ENCODE data around the gene LPIN2. TPM values are rescaled to one million over a fixed set of nuclear protein-coding genes. Genes with fewer than 3 reads are reported as not detected.

LPIN2 gene
- total RNA-seq, 1 experiment from 2014 or later, result 36.2 TPM

DNA sequence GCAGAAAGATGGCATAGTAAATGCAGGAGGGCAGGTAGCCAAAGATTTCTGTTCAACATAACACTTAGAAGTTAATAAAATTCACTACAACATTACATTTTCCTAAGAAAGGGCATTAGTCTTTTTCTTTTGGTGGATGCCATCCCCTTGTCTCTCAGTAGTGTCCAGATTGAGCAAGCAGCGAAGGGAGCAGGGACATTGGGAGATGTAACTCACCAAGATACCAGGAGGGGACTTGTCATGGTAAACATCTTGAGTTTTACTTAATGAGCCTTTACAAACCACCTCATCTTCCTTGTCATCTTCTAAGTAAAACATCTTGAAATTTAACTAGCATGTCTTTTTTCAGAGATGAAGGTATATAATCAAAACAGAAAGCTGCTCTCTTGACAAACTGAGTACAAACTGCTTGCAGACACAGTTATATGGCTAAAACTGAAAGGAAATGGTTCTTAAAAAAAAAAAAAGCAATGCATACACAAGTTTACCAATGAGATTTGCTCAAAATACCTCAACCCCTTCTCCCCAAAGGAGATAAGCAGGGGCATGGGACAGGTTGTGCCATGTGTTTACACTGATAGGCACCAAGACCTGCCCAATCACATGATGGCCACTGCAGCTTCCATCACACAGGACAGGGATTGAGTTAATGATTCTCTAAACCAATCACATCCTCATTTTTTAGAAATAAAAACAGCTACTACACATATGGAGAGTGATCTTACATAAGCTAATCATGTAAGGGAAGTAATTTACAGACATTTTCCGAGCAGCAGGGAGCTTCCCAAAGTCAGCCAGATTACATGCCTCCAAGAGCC is 30.3 kb downstream of the LPIN2 start:
- DNase-seq (ENCODE audit: low read depth), result no peak

DNA sequence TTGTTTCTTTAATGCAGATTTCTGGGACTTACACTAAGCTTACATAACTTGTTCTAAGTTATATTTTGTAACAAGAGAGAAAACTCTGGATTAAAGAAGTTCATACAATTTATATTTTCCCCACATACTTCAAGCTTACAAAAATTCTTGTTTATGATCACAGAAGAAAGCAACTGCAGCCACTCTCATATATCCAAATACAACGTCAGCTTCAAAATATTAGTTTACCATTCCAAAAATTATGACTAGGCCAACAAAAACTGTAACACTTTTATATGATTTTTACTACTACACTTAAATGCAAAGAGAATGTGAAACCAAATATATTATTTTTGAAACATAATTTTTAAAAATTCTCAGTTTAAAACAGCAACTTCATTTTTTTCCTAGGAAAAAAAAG is 30.9 kb downstream of the LPIN2 start:
- DNase-seq (ENCODE audit: low read depth), result no peak

- DNase-seq (ENCODE audit: low read depth), result peak; percentile 93
Measured at GRCh38 chr18:2981212-2981728, 31.7 kb downstream of the LPIN2 start.

DNA sequence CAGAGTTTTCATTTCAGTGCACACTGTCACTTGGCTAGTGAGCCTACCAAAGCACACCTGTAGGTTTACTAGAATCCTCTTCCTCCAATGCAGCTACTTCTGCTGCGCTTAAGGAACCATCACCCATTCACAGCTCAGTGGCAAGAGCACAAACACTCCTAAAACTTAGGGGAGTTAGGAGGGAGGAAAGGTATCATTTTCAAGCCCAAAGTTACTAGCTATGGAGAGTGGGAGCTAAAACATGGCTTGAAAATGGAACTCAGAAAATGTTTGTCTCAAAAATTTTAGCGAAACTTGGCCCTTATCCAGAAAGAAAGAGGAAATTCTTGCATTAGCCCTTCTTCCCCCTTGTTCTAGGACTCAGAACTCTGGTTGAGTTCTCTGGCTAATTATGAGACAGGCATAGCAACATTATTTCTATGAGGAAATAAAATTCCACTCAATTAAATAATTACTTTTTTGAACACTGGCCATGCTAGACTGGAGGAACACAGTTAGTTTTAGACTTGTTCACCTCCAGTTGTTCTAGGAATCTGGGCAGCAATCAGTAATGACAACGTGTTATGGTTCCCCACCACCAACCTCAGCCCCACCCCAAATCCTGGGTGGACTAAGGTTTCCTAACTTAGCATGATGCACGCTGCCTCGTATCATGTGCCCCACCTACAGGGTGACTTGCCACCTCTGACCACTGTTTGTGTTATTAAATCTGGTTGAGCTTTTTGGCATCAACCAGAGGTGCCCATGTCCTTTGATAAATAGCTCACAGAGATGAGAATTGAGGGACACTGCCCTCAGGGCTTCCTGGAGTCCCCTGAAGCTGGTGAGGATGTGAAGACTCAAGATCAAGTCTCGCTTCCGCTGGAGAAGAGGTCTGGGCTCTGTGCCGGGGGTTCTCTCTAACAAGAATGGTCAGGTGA is 32.8 kb downstream of the LPIN2 start:
- DNase-seq (ENCODE audit: low read depth), result peak; percentile 58

GRCh38 chr18:2979129-2979528 is 33.8 kb downstream of the LPIN2 start:
- peak; percentile 56 for DNase-seq (ENCODE audit: low read depth)

DNA sequence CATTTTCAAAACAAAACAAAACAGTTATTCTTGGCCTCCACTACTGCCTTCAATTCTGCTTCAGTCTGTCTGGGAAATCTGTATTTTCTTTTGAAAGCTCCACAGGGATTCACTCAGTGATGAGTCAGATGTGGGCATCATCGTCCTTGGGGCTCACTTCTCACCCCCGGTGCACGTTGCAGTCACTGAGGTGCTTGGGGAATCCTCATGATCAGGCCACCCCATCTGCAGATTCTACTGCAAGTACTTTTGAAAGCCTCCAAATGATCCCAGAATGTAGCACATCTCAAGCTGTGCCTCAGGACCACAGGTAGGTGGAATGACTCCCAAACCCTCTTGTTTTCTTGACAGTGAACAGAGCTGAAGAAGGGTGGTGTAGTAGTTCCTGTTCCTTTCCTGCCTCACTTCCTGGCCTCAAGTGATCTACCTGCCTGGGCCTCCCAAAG is 34.3 kb downstream of the LPIN2 start:
- DNase-seq (ENCODE audit: low read depth), result peak; percentile 89

- DNase-seq (ENCODE audit: low read depth), result peak; percentile 72
Measured at GRCh38 chr18:2978208-2978607, 34.7 kb downstream of the LPIN2 start.

DNA sequence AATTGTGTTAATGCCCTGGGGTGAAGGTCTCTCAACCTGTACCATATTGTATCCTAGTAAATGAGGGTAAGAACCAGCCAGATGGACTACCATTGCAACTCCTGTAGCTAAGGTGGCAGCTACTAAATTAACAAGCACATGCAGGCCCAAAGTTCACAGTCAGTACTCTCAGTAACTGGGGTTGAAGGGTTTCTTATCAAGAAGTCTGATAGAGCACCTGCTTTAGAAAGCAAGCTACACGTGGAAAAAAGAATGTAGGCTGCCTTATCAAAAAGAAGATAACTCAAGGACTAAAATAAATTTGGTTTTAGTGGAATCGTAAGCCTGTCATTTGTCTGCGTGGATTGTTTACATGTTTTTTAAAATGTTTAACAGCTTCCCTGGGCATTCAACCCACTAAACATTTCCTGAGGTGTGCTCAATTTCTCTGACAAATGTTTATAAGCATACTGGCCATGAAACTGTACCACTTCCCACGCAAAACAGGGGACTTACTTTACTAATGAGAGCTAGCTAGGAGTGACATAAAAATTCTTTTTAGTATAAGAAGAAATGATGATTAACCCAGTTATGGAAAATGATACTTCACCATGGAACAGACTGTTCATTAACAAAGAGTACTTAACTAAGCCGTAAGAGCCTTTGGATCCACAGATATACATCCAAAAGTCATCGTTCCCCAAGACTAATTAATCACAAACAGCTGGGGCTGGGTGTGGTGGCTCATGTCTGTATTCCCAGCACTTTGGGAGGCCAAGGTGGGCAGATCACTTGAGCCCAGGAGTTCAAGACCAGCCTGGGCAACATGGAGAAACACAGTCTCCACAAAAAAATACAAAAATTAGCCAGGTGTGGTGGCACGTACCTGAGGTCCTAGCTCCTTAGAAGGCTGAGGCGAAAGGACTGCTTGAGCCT is 36.5 kb downstream of the LPIN2 start:
- no peak for DNase-seq (ENCODE audit: low read depth)

DNA sequence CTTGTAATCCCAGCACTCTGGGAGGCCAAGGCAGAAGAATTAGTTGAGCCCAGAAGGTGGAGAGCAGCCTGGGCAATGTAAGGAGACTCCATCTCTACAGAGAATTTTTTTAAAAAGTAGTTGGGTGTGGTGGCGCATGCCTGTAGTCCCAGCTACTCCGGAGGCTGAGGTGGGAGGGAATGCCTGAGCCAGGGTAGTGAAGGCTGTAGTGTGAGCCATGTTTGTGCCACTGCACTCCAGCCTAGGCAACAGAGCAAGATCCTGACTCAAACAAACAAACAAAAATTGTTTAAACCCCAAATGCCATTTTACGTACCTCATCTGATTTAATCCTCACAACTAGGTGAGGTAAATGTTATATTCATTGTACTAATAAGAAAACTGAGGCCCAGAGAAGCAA is 38.2 kb downstream of the LPIN2 start:
- no peak for DNase-seq (ENCODE audit: low read depth)

GRCh38 chr18:2971741-2972552 is 41.0 kb downstream of the LPIN2 start:
- no peak for DNase-seq (ENCODE audit: low read depth)

GRCh38 chr18:2970772-2971659 is 41.9 kb downstream of the LPIN2 start:
- DNase-seq (ENCODE audit: low read depth), result no peak

DNA sequence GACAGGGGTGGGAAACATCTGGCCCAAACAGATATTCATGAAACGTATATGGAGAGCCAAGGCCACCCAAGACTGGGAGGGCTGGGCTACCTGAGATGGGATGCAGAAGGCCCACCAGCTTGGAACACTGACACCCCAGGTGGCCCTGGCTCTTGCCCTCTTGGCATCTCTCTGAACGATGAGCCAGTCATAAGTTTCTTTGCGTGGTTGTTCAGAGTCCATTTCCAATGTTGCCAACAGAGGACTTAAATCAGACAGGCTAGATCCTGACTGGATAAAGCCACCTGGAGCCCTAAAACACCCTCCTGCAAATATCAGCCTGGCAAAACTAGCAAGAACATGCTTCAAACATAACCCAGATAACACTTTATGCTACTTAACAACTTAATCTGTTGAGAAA is 42.6 kb downstream of the LPIN2 start:
- no peak for DNase-seq (ENCODE audit: low read depth)

GRCh38 chr18:2969695-2970094 is 43.2 kb downstream of the LPIN2 start:
- peak; percentile 14 for DNase-seq (ENCODE audit: low read depth)

DNA sequence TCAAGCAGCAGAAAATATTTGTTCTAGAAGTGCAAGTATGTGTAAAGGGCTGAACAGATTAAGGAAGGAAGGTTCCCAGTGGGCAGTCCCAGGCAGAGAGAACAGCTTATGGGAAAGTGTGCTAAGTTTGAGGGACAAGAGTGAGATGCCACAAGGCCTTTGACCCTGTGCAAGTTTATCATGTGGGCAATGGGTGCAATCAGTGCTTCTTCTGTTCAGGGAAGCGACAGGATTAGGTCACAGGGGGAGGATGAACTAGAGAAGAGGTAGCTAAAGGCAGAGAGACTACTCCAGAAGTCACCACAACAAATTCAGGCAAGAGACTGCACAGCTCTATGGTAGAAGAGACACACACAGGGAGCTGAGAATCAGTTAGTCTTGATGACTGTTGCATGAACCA is 44.3 kb downstream of the LPIN2 start:
- DNase-seq (ENCODE audit: low read depth), result no peak

DNA sequence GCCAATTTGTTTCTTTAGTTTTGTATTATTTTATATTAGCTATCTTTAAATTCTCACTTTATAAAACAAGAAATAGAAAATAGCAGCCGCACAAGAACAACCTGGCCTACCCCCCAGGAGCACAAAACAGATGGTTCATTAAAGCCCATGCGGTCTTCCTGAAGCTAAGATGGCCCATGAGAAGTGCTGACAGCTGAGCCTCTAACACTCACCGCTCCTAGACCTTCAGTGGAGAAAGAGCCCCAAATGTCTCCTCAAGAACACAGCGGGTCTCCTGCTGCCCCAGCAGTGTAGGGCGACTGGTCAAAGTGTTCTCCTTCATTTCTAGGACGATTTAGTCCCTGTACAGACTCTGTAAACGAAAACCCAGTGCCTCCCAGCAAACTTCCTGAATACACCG is 45.1 kb downstream of the LPIN2 start:
- no peak for DNase-seq (ENCODE audit: low read depth)

DNA sequence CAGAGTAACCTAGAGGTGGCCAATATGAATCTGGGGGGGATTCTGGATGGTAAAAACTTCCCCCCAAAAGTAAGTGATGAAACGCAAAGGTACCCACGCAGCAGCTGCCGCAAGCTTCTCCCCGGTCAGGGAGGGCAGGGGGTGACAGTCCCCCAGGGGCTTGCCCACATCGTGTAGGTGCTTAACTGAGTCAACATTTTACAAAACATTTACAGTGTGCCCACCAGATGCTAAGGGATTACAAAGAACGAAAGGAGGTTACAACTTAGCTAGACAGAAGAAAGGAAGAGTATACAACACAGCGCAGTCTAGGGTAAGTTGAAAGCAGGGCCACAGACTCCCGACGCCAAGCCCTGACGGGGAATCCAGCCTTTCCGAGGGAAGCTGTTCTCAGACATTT is 45.6 kb downstream of the LPIN2 start:
- no peak for DNase-seq (ENCODE audit: low read depth)

GRCh38 chr18:2966560-2966959 is 46.4 kb downstream of the LPIN2 start:
- DNase-seq (ENCODE audit: low read depth), result no peak

DNA sequence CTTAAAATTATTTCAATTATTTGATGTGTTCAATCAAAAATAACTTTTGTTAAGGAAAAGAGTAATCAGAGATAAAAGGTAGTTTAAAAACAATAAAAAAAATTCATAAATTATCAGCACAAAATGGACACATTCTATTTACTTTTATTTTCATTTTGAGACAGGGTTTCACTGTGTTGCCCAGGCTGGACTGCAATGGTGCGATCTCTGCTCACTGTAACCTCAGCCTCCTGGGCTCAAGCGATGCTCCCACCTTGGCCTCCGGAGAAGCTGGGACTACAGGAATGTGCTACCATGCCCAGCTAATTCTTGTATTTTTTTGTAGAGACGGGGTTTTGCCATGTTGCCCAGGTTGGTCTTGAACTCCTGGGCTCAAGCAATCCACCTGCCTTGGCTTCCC is 47.1 kb downstream of the LPIN2 start:
- no peak for DNase-seq (ENCODE audit: low read depth)

- DNase-seq (ENCODE audit: low read depth), result peak; percentile 6
Measured at GRCh38 chr18:2964361-2965010, 48.5 kb downstream of the LPIN2 start.
